Measurements from ENCODE around the gene C1orf50. TPM values are rescaled to one million over a fixed set of nuclear protein-coding genes. Genes with fewer than 3 reads are reported as not detected.

C1orf50 gene
- total and polyA plus RNA-seq, 2 donors (not counting 3 experiments of a cell fraction or from before 2014, with no cell fraction given), result 4.8 to 7.4 TPM

- Histone ChIP-seq H3K9me3 (replicated peaks; ENCODE audit: control insufficient read depth, insufficient read depth, low read length) (no peaks in the 10 kb centered on the region), H3K27me3 (ENCODE audit: control insufficient read depth in 2 of 2, insufficient read depth in 2 of 2, low read length in 2 of 2) (no peaks in the 10 kb centered on the region), H3K79me2 (ENCODE audit: control insufficient read depth, insufficient read depth, low read length) (peaks cover 7% of the 10 kb centered on the region), H2AFZ (ENCODE audit: low read depth, low read length) (no peak overlapping the region), H3K36me3 (ENCODE audit: control insufficient read depth in 2 of 2, extremely low read depth in 1 of 2, insufficient read depth in 2 of 2, low read length in 2 of 2) (peaks cover 18 to 55% of the 10 kb centered on the region in 2 experiments), H3K27ac (ENCODE audit: insufficient read depth, low read depth, low read length) (no peak overlapping the region), H4K20me1 (replicated peaks; ENCODE audit: control insufficient read depth, extremely low read depth, insufficient read depth, low read length) (no peaks in the 10 kb centered on the region), H3K9ac (replicated peaks; ENCODE audit: extremely low read depth, insufficient read depth, low read length) (no peak overlapping the region), H3K4me2 (ENCODE audit: insufficient read depth, low read length) (no peak overlapping the region), H3K9me1 (replicated peaks; ENCODE audit: control insufficient read depth, extremely low read depth, insufficient read depth, low read length) (no peaks in the 10 kb centered on the region), H3K4me1 (ENCODE audit: control insufficient read depth, extremely low read depth, insufficient read depth, low read length) (no peaks in the 10 kb centered on the region), H3K4me3 (replicated peaks in 1 of 3; ENCODE audit: insufficient read depth in 1 of 3, low read depth in 1 of 3, low read length in 3 of 3) (no peak overlapping the region)
- POLR2A ChIA-PET, result no interaction called here
- no TSS peak for BruUV-seq (replicated peaks)
- dilution Hi-C loops (cut with MboI; ENCODE audit: extremely low pct_ligation_motif_present, low sequenced_read_pairs), result no loop called here
- no peak for DNase-seq (ENCODE audit: low read depth, low spot score)
- no peak for TF ChIP-seq FOS (IDR thresholded peaks at IDR 0.05; ENCODE audit: borderline replicate concordance, insufficient read depth, low read length)
- TF ChIP-seq POLR2A (IDR thresholded peaks at IDR 0.05; ENCODE audit: low read depth, low read length), result no peak
- TF ChIP-seq EZH2 (IDR thresholded peaks at IDR 0.05; ENCODE audit: borderline replicate concordance, low read depth, low read length, severe bottlenecking), result no peak
- TF ChIP-seq, protein P1, sequence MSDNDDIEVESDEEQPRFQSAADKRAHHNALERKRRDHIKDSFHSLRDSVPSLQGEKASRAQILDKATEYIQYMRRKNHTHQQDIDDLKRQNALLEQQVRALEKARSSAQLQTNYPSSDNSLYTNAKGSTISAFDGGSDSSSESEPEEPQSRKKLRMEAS (IDR thresholded peaks at IDR 0.05; ENCODE audit: insufficient read depth, insufficient read length), result no peak
- no peak for TF ChIP-seq JUN (IDR thresholded peaks at IDR 0.05; ENCODE audit: borderline replicate concordance, insufficient read depth, insufficient read length, low read depth)
- TF ChIP-seq GATA2 (IDR thresholded peaks at IDR 0.05; ENCODE audit: insufficient read depth, insufficient read length, low read depth, low read length), result no peak
- TF ChIP-seq POLR2AphosphoS5 (IDR thresholded peaks at IDR 0.05; ENCODE audit: insufficient read depth, low read depth, low read length), result no peak
- no peak for TF ChIP-seq CTCF (IDR thresholded peaks at IDR 0.05; ENCODE audit: extremely low read depth in 1 of 2, insufficient read depth in 1 of 2, low read depth in 1 of 2, low read length in 2 of 2)
- no peak for TF ChIP-seq MYC (IDR thresholded peaks at IDR 0.05; ENCODE audit: low read depth, low read length)
- no peak for FAIRE-seq
- intact Hi-C loops (cut with micrococcal nuclease), result loop anchor here (1.0 kb wide), 1 partner anchor 180 kb away; no protein-coding TSS in a partner anchor
- CTCF ChIA-PET, result interaction anchor here (1.2 to 4.4 kb wide), 6 partner anchors 9 to 610 kb away, joined by 3 to 43 read pairs (median 6); partner anchors contain the start of genes C1orf50 and P3H1
Measured at GRCh38 chr1:42757892-42758275, 9.2 kb upstream of the C1orf50 start.

Measured in endothelial cell of umbilical vein (primary cell).